Activated T-helper 9 cell treated with anti-CD3 and anti-CD28 coated beads, Interleukin-2, amount 50 U/mL, for 16 hours (primary cell): Measurements from ENCODE around the gene FGFR2.
"Not testable (repeated sequence)": the region's sequence is repeated elsewhere in the genome, so short reads cannot be mapped to it uniquely, and the experiment has no call there.

Experiments
- DNase-seq: peaks from one replicate; pipeline ENCODE4 v3.0.0-alpha.2; 2020; ENCODE audit warnings: low read depth

Gene FGFR2

GRCh38 chr10:121590772-121591171, 7.5 kb downstream of the FGFR2 start:
- DNase-seq: no peak

DNA sequence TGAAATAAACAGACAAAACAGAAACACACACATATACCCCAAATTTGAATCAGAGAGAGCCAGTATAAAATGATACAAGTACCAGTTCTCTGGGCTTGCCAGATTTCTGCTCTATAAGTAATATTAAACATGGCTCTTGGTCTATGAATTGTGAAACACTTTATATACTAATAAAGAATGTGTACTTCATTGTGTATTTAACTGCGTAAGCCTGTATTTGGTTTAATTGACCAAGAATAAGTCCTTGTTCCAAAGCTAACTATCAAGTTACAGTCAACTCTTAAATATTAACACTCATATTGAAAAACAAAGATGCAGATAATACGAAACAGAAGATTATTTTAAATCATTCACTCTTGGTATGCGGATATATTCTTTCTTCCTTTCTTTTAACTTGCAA, 8.7 kb downstream of the FGFR2 start:
- DNase-seq: no peak

DNA sequence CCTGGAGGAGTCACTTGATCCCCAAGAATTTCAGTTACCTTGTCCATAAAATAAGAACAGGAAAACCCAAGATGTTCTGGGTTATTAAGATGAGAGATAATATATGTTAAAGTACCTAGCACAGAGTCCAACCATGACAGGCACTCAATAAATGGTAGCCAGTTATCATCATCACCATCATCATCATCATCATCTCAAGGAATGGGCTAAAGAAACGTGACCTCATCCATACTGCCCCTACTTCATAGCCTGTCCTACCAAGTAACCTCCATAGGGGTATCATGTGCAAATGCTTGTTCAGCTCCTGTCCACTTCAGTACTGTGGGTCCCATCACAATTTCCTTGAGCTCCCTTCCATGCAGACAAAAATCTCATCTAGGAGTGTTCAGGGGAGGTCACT, 14.4 kb downstream of the FGFR2 start:
- DNase-seq: no peak

DNA sequence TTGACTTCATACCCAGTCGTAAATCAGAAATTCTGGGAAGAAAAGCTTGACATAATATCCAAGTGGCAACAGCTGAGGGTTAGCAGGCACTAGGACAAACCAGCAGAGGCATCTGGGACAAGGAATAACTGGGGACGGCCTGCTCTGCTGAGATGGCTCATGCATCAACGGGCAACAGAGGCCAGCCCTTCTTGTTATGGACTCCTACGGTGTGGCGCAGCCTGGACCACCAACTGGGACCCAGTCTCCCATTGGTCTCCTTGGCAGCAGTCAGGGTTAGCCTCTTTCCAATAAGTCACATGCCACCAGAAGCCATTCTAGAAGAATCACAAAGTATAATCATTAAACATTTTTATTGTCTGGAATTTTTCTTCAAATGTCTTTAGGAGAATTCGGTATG, 15.0 kb downstream of the FGFR2 start:
- DNase-seq: no peak

- no peak for DNase-seq
These were observed 17.7 kb downstream of the FGFR2 start for GRCh38 chr10:121580276-121581116.

DNA sequence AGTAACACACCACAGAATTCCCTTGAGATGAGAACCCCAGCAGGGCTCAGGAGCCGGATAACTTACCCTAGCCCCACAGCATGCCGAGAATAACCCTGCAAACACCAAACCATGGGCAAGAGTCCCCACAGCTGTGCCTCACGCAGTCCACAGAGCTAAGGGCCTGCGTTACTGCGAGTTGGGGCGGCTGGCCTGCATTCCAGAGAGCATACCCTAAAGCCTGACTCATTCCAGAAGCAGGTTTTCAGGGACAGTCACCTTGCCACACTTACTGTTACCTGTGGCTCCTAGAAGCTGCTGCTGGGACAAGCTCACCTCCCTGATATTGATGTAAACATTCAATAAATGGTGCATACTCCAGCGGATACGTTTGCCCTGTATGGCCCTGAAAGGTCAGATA, 18.6 kb downstream of the FGFR2 start:
- DNase-seq: no peak

DNA sequence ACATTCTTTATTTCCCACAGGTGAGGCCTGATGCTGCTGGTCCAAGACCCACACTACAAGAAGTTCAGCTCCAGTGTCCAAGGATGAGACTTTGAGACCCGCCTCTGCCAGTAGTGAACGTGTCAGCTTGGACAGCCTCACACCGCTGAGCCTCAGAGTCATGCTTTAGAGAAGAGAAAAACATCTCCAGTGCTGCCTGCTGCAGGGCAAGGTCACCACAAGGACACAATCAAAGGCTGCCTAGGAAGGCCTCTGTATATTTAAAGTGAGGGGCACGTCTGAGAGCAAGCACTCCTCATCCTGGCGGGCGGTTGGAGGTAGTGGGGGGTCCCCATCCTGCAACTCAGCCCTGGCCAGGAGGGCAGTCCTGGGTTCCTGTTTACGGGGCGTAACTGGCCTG, 19.3 kb downstream of the FGFR2 start:
- no peak for DNase-seq

DNA sequence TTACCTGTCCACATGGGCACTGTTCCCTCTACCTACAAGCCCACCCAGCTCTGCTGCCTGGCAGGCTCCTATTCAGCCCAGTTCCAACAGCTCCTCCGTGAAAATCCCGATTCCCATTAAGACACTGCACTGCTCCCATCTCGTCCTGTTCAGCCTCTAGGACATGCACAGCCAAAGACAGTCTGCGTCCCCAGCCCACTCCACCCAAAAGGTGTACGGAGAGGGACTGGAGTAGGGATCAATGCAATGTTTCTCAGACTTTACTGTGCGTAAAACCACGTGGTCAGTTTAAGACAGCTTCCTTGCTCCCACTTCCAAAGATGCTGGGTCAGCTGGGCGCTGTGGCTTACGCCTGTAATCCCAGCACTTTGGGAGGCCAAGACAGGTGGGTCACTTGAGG, 19.9 kb downstream of the FGFR2 start:
- no peak for DNase-seq

DNA sequence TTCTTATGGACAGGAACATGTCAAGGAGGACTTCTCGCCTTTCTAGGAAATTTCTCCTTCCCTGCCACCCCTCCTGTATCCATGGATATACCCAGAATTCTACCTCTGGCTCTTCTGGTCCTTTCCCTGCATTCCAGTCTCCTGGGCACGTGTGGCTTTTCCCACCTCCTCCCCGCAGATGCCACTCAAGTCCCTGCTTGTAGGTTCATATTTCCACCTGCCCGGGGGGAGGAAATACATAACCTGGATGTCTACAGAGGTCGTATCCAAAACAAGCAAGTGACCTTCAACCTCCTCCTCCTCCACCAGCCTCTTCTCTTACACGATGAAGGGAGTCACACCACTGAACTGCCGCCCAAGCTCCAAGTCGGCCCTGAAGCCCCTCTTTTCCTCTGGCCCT, 20.7 kb downstream of the FGFR2 start:
- DNase-seq: no peak

DNA sequence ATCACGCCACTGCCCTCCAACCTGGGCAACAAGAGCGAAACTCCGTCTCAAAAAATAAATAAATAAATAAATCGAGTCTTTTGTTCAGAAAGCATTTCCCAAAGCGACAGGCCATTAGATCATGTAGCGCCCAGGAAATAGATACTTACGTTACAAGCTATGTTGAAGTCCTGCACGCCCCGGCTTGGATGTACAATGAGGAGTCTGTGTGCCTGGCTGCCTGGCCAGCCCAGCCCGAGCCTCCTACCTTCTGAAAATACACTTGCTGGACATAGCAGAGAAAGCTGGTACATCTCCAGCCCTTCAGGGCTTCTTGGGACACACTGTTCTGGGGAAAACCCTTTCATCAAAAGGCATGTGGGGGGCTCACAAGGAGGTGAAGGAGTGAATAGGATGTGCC, 22.1 kb downstream of the FGFR2 start:
- no peak for DNase-seq

- no peak for DNase-seq
These were observed 23.6 kb downstream of the FGFR2 start for GRCh38 chr10:121574519-121575166.

DNA sequence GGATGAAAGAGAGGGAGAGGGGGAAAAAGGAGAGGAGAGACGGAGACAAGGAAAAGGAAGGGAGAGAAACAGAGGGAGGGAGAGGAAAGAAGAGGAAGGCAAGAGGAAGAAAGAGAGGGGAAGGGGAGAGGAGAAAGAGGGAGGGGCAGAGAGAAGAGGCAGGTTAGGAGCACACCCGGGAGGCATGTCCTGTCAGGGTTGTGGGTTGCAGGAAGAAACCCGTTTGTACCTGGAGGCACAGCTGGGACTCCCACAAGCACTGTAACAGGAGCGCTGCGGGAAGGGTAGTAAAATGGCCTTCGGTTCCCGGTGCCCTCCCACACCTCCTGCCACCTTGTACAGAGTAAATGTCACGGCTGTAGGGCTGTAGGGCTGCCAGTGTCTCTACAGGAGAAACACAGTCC, 24.7 kb downstream of the FGFR2 start:
- no peak for DNase-seq

GRCh38 chr10:121572859-121573537, 25.2 kb downstream of the FGFR2 start:
- DNase-seq: no peak

GRCh38 chr10:121570315-121570714, 27.9 kb downstream of the FGFR2 start:
- DNase-seq: no peak

- DNase-seq: no peak
These were observed 30.0 kb downstream of the FGFR2 start for GRCh38 chr10:121568275-121568674.

DNA sequence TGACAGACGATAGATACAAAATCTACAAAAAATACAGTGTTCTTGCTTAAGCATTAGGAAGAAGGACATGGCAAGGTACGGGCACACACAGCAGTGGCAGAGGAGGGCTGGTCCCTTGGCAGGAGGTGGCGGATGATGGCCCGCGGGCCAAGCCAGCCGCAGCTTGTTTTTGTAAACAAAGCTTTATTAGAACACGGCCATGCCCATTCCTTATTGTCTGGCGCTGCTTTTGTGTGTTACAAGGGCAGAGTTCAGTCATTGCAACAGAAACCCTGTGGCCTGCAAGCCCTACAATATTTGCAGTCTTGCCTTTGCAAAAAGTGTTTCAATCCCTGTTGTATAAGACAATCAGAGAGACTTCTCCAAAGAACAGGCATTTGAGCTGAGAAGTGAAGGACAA, 30.7 kb downstream of the FGFR2 start:
- no peak for DNase-seq

DNA sequence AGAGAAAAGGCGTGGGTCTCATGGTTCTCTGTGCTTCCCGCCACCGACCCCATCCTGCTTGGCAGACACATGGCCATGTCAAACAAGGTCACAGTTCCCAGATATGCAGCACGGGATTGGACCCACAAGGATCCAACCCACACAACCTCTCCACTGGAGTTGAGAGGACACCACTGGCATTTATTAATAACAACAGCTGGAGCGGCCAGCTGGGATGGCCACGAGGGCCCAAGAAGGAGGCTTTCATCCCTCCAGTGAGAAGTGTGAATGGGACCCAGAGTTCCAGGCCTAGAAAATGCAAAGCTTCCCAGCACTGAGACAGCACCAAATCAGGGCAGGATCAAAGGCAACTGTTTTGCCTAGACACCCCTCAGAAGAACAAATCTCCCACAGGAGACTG, 31.5 kb downstream of the FGFR2 start:
- DNase-seq: no peak

- DNase-seq: no peak
These were observed 38.8 kb downstream of the FGFR2 start for GRCh38 chr10:121559326-121560026.

GRCh38 chr10:121558238-121558637, 40.0 kb downstream of the FGFR2 start:
- DNase-seq: no peak

- DNase-seq: no peak
These were observed 41.2 kb downstream of the FGFR2 start for GRCh38 chr10:121556918-121557573.

- DNase-seq: no peak
These were observed 41.8 kb downstream of the FGFR2 start for GRCh38 chr10:121556455-121556854.

DNA sequence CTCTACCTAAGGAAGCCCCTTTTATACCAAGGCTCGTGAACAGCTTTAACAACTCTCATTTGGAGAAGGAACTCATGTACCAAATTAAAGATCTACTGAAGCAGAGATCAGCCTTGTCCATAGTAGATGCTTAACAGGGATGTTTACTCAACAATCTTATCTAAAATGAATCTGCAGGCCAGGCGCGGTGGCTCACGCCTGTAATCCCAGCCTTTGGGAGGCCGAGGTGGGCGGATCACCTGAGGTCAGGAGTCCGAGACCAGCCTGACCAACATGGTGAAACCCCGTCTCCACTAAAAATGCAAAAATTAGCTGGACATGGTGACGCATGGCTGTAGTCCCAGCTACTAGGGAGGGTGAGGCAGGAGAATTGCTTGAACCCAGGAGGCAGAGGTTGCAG, 43.3 kb downstream of the FGFR2 start:
- not testable (repeated sequence) for DNase-seq
